Chondrocyte (in vitro differentiated cells): ENCODE results near the gene SH3PXD2A. TPM values are rescaled to one million over a fixed set of nuclear protein-coding genes. Genes with fewer than 3 reads are reported as not detected.

ENCODE experiments used
- DNase-seq: peaks from one replicate; pipeline ENCODE4 v3.0.0; 2021; ENCODE audit warnings: mixed read lengths, low spot score
- H3K27ac Mint-ChIP-seq: one replicate; pipeline ENCODE4 v1.8.0; 2021; ENCODE audit warnings: mild to moderate bottlenecking, moderate library complexity, mixed read lengths; ENCODE audit not compliant: unreplicated experiment
- H3K27me3 Mint-ChIP-seq: 2 replicates; pipeline ENCODE4 v1.8.0; 2021; ENCODE audit warnings: low read depth, mixed read lengths
- H3K36me3 Mint-ChIP-seq: 2 replicates; pipeline ENCODE4 v1.8.0; 2021; ENCODE audit warnings: low read depth, mixed read lengths
- H3K4me1 Mint-ChIP-seq: 2 replicates; pipeline ENCODE4 v1.8.0; 2021; ENCODE audit warnings: low read depth, mild to moderate bottlenecking, mixed read lengths
- H3K4me3 Mint-ChIP-seq: one replicate; pipeline ENCODE4 v1.8.0; 2021; ENCODE audit warnings: mild to moderate bottlenecking, moderate library complexity, mixed read lengths; ENCODE audit not compliant: unreplicated experiment
- H3K9me3 Mint-ChIP-seq: 2 replicates; pipeline ENCODE4 v1.8.0; 2021; ENCODE audit warnings: low read depth, mixed read lengths
- CTCF ChIP-seq: fragments of 200-600 bp; sonication (generic); IDR thresholded peaks from 2 replicates; pipeline ENCODE4 v1.5.0; 2021; ENCODE audit warnings: antibody characterized with exemption, mild to moderate bottlenecking, moderate library complexity
- total RNA-seq: library from RNA; stranded (reverse); gene quantifications from 3 replicates; pipeline ENCODE4 v1.2.1, GENCODE V29; 2021

SH3PXD2A gene
- total RNA-seq, 1 donor from 2014 or later = 46.0 TPM

GRCh38 chr10:103548581-103549348, 306.6 kb downstream of the SH3PXD2A start:
- Mint-ChIP-seq H3K4me1 (no peaks in the 10 kb centered on the region), H3K27me3 (peaks cover 37% of the 10 kb centered on the region), H3K36me3 (no peaks in the 10 kb centered on the region), H3K4me3 (no peak overlapping the region), H3K9me3 (no peaks in the 10 kb centered on the region), H3K27ac (no peak overlapping the region)
- DNase-seq = no peak
- TF ChIP-seq CTCF = no peak

GRCh38 chr10:103548006-103548405, 307.4 kb downstream of the SH3PXD2A start:
- Mint-ChIP-seq H3K9me3 (no peaks in the 10 kb centered on the region), H3K27ac (no peak overlapping the region), H3K36me3 (no peaks in the 10 kb centered on the region), H3K4me1 (peaks cover under 1% of the 10 kb centered on the region), H3K27me3 (peaks cover 38% of the 10 kb centered on the region), H3K4me3 (no peak overlapping the region)
- TF ChIP-seq CTCF = no peak
- no peak for DNase-seq

- Mint-ChIP-seq H3K27ac (no peak overlapping the region), H3K27me3 (peaks cover 36% of the 10 kb centered on the region), H3K4me1 (peaks cover 6% of the 10 kb centered on the region), H3K9me3 (no peaks in the 10 kb centered on the region), H3K4me3 (no peak overlapping the region), H3K36me3 (no peaks in the 10 kb centered on the region)
- TF ChIP-seq CTCF = no peak
- no peak for DNase-seq
Observed at GRCh38 chr10:103547391-103547946, 307.9 kb downstream of the SH3PXD2A start.

- H3K36me3 Mint-ChIP-seq = no peaks in the 10 kb centered on the region
- peaks cover 6% of the 10 kb centered on the region for H3K4me1 Mint-ChIP-seq
- peaks cover 29% of the 10 kb centered on the region for H3K27me3 Mint-ChIP-seq
- TF ChIP-seq CTCF = no peak
- no peaks in the 10 kb centered on the region for H3K9me3 Mint-ChIP-seq
- no peak for DNase-seq
- no peak overlapping the region for H3K27ac Mint-ChIP-seq
- no peak overlapping the region for H3K4me3 Mint-ChIP-seq
Observed at GRCh38 chr10:103546401-103546800, 309.0 kb downstream of the SH3PXD2A start.

- H3K4me1 Mint-ChIP-seq = peaks cover 6% of the 10 kb centered on the region
- no peak for TF ChIP-seq CTCF
- no peak overlapping the region for H3K27ac Mint-ChIP-seq
- H3K27me3 Mint-ChIP-seq = peaks cover 35% of the 10 kb centered on the region
- H3K9me3 Mint-ChIP-seq = no peaks in the 10 kb centered on the region
- H3K4me3 Mint-ChIP-seq = no peak overlapping the region
- DNase-seq = no peak
- H3K36me3 Mint-ChIP-seq = peaks cover 2% of the 10 kb centered on the region
Observed at GRCh38 chr10:103545771-103546281, 309.6 kb downstream of the SH3PXD2A start.
